CD4-positive, alpha-beta T cell treated with Interleukin-4 for 4 hours (primary cell): ENCODE measurements around the gene CASQ1.

Source experiments
- DNase-seq: peaks from one replicate; pipeline ENCODE4 v3.0.0-alpha.2; 2020

The CASQ1 gene

GRCh38 chr1:160189649-160190625 is at the start of gene CASQ1:
CASQ1 (plus strand) TSS chr1:160190575; CDS start chr1:160190752, 177 bp downstream.
- DNase-seq: no peak

DNA sequence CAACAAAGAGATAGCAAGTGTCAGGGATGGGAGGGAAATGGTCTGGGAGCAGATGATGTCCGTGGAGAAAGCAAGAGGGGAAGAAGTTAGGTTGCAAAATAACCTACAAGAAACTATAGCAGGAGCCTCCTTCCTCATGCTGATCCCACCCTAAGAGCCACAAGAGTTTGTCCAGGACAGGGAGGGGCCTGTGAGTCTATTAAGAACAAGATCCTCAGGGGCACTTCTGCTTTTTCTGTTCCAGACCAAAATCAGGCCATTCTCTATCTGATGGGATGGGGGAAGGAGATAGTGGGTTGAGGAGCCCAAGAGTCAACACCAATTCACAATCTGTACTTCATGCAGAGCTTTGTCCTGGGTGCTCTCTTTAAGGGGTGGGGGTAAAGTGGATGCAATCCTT is 46.7 kb upstream of the CASQ1 start:
- no peak for DNase-seq

DNA sequence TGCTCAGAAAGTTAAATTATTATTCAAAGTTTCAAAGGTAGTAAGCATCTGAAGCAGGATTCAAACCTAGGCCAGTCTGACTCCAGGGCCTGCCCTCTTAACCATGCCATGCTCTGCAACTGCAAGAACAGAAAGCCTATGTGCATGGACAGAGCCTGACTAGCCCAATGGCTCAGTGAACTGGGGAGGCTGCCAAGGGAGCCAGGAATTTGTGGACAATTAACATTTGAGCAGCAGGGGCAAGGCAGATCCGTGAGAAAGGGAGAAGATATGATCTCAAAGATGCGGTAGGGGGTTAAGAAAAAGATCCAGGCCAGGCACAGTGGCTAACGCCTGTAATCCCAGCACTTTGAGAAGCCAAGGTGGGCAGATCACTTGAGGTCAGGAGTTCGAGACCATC is 45.5 kb upstream of the CASQ1 start:
- DNase-seq: no peak

DNA sequence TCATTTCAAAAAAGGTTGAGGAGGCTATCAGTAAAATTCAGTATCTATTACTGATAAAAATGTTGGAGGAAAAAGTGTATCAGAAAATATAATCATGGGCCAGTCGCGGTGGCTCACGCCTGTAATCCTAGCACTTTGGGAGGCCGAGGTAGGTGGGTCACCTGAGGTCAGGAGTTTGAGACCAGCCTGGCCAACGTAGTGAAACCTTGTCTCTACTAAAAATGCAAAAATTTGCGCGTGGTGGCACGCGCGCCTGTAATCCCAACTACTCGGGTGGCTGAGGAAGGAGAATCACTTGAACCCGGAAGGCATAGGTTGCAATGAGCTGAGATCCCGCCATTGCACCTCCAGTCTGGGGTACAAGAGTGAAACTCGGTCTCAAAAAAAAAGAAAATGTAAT is 44.3 kb upstream of the CASQ1 start:
- no peak for DNase-seq

GRCh38 chr1:160148121-160148520 is 42.3 kb upstream of the CASQ1 start:
- DNase-seq: no peak

DNA sequence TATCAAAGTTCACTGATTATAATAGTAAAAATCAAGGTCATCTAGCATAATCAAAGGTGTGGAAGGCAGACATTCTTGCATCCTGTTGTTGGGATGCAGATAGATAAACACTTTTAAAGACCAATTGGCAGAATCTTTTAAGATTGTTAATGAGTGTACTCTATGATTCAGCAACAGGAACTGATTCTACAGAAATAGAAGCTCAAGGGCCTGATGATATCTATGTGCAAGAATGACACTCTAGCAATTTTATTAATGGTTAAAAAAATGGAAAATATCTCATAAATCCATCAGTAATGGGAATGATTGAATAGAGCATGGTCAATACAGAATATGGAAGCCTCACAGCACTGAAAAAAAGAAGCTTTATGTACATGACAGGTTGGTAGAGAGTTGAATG is 41.1 kb upstream of the CASQ1 start:
- DNase-seq: no peak

GRCh38 chr1:160149716-160150115 is 40.7 kb upstream of the CASQ1 start:
- DNase-seq: no peak

GRCh38 chr1:160151303-160151702 is 39.1 kb upstream of the CASQ1 start, which contains the start of gene ATP1A4:
ATP1A4 (plus strand) TSS chr1:160151603; CDS start chr1:160152041, 438 bp downstream.
- DNase-seq: no peak

DNA sequence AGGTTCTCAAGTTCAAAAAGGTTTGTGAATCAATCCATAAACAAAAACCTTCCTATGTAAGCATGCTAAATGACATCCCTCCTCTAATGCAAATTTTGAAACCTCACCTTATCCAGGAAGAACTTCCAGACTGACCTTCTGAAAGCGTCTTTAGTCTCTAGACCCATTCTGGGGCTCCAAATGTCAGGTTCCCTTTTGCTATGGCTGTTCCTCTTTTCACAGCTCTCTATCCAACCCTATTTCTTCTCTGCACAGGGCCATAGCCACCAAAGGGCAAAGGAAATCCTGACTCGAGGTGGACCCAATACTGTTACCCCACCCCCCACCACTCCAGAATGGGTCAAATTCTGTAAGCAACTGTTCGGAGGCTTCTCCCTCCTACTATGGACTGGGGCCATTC is 35.6 kb upstream of the CASQ1 start:
- no peak for DNase-seq

GRCh38 chr1:160156361-160156760 is 34.0 kb upstream of the CASQ1 start:
- DNase-seq: no peak

- DNase-seq: no peak
These were observed 33.2 kb upstream of the CASQ1 start for GRCh38 chr1:160157174-160157573.

DNA sequence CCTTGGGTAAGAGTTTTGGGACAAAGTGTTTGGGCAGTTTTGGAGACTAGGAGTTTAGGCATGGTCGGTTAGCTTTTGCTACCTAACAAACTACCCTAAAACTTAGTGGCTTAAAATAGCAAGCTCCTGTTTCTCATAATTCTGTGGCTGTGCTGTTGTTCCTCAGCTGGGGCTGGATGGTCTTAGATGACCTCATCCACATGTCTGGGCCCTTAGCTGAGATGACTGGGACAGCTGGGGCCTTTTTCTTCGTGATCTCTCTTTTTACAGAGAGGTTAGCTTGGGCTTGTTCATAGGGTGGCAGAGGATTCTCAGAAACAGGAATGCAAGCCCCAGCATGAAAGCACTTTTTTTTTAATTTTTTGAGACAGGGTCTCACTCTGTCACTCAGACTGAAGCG is 32.3 kb upstream of the CASQ1 start:
- DNase-seq: no peak

GRCh38 chr1:160158534-160158933 is 31.8 kb upstream of the CASQ1 start:
- DNase-seq: no peak

DNA sequence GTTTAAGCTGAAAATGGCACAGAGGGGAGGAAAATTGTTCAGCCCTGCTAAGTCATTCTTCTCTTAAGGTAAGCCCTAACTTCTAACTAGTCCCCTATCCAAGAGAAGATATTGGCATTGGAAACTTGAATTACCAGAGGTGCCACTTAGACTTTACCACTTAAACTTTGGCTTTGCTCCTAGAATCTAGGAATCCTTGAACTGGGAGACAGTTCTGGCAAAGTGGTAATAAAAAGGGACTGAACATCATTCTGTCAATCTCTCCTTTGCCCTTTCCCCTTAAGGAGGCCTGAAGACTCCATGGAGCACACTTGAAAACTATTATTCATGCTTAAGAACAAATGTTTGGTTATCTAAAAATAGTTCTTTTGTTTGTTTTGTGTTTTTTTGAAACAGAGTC is 30.5 kb upstream of the CASQ1 start:
- DNase-seq: no peak

DNA sequence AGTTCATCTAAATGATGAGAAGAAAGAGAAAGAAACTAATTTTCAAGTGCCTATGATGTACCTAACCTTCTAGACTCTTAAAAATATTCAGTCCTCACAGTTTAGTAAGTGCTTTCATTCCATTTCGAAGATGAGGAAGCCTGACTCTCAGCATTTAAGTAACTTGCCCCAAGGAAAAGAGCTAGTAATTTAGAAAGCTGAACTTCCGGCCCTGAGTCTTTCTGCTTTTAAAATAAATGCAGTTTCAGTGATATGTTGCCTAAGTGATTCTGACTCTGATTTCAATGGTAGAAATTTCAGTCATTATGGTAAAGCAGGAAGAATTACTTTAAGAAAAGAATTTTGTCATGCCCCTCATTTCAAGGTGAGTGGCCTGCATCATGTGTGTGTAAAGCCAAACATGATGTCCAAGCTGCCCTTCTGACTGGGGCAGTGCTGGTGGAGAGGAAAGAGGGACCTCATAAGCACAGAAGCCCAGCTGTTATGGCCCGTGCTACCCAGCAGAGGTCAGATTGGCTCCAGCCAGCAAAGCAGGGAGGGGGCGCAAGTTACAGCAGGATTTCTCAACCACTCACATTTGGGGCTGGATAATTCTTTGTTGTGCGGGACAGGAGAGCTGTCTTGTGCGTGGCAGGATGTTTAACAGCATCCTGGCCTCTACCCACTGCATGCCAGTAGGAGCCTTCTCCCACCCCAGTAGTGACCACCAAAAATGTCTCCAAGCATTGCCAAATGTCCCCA is 28.2 kb upstream of the CASQ1 start:
- no peak for DNase-seq

- no peak for DNase-seq
These were observed 27.4 kb upstream of the CASQ1 start for GRCh38 chr1:160162931-160163330.

GRCh38 chr1:160163615-160164014 is 26.8 kb upstream of the CASQ1 start:
- DNase-seq: no peak

GRCh38 chr1:160164121-160164520 is 26.3 kb upstream of the CASQ1 start:
- DNase-seq: no peak

DNA sequence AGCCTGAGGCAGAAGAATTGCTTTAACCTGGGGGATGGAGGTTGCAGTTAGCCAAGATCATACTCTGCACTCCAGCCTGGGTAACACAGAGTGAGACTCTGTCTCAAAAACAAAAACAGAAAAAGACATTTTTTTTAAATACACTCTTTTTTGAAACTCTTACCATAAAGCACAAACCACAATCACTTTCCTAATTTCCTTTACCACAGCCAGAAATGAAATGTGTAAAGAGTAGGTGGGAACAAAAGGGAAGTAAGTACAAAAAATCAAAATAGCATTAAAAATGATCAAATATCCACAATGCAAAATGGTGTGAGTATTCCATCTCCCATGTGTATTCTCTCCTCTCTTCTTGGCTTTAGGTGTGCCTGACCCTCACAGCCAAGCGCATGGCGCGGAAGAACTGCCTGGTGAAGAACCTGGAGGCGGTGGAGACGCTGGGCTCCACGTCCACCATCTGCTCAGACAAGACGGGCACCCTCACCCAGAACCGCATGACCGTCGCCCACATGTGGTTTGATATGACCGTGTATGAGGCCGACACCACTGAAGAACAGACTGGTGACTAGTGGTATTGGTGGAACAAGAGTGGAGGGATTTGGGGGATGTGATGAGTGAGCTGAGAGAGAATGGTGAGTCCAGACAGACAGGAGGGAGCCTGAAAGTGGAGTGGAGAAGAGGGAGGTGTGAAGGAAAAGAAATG is 24.1 kb upstream of the CASQ1 start:
- DNase-seq: no peak

DNA sequence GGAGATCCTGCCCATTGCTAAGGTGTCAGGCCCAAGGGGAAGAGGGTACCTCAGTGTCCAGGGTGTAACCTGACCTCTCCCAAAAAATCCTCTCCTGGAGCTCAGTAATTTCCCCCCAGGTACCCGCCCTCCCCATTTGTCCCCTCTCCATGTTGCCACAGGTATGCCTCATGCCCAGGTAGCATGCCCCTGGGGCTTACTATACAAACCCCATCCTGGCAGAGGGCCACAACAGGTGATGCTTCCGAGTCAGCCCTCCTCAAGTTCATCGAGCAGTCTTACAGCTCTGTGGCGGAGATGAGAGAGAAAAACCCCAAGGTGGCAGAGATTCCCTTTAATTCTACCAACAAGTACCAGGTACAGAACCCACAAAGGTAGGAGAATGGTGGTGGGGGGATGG is 23.3 kb upstream of the CASQ1 start:
- no peak for DNase-seq

GRCh38 chr1:160167580-160167979 is 22.8 kb upstream of the CASQ1 start:
- no peak for DNase-seq

GRCh38 chr1:160168016-160168415 is 22.4 kb upstream of the CASQ1 start:
- DNase-seq: no peak

DNA sequence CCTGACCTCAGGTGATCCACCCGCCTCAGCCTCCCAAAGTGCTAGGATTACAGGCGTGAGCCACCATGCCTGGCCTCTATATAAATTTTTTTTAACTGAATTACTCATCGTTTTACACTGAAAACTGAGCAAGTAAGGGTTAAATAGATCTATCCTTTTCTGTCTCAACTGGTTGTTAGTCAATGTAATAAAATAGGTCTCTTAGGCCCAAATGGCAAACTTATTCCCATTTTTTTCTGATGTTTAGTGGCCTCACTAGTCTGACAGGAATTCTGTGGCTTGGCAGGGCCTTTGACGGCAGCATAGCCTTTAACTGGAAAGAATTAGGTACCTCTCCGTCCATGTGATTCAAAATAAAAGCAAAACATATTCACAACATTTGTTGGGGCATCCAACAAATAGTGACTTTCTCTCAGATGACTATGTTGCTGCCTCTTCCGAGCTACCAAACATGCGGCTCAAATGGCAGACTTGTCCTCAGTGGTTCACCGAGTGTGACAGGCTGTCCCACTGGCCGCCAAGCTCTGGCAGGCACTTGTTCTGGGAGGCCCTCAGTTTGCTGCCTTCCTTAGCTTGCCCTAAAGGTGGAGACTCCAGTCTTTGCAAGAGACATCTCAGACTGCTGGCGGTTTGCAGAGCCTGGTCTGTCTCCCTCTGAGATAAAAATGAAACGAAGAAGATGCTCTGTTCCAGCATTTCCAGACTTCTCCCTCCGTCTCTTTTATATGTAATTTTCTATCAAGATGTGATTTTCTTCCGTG is 21.6 kb upstream of the CASQ1 start:
- DNase-seq: no peak
